ENCODE measurements around the gene KRT12.

The KRT12 gene

GRCh38 chr17:40813804-40814203 lies 53.2 kb downstream of the KRT12 start:
- no peak for DNase-seq

- DNase-seq, result no peak
Measured at GRCh38 chr17:40812639-40813038, 54.4 kb downstream of the KRT12 start.

Measured in CD4-positive, alpha-beta T cell treated with Interferon alpha-2 for 1 hour (primary cell).